HCT116 (cell line): Measurements from ENCODE around the gene BABAM2. TPM values are rescaled to one million over a fixed set of nuclear protein-coding genes. Genes with fewer than 3 reads are reported as not detected.

Experiments used
- ATAC-seq: fragments of 200-7000 bp; cut with Tn5 transposase; 2 replicates; pipeline ENCODE4 v1.9.1; 2020; ENCODE audit warnings: mild to moderate bottlenecking, moderate library complexity
- BruUV-seq: library from RNA; stranded (reverse); fragments of 400-500 nt; replicated peaks from 2 replicates; lab custom pipeline; 2021; lab: Mats Ljungman, UMichigan
- CTCF ChIA-PET: fragments of 300-600 bp; sonication (Branson Sonifier 250); formaldehyde crosslinking; loops from one replicate; lab custom pipeline; 2021; ENCODE audit warnings: antibody characterized with exemption; lab: Charles Lee
- POLR2A ChIA-PET: fragments of 300-600, 350-600 bp; sonication (Branson Sonifier 250); formaldehyde crosslinking; loops from one replicate; lab custom pipeline; 2021; ENCODE audit warnings: antibody characterized with exemption; lab: Charles Lee
- RAD21 ChIA-PET, 2 experiments: fragments of 300-600 bp; sonication (Branson Sonifier 250); formaldehyde crosslinking; loops; one replicate each; lab custom pipeline; 2023; ENCODE audit warnings: low total read pairs in 2 of 2; ENCODE audit not compliant: uncharacterized antibody in 2 of 2, unreplicated experiment in 2 of 2, low non-redundant PET in 1 of 2; lab: Charles Lee
- DNase-seq: peaks from one replicate; pipeline ENCODE4 v3.0.0-alpha.2; 2010; ENCODE audit warnings: low read depth, low spot score
- H2AFZ ChIP-seq: fragments of 200-600 bp; shearing (Covaris generic), sonication (generic); 2 replicates; pipeline ENCODE4 v1.6.1; 2017; ENCODE audit warnings: low read depth, mixed run types, mixed read lengths, antibody characterized with exemption, low read length; ENCODE audit not compliant: poor library complexity, severe bottlenecking
- H3K27ac ChIP-seq: 2 replicates; pipeline ENCODE4 v1.5.1; 2012; ENCODE audit warnings: low read depth, low read length
- H3K27me3 ChIP-seq: fragments of 200-600 bp; sonication (generic); 2 replicates; pipeline ENCODE4 v1.6.1; 2016; ENCODE audit warnings: mixed run types, low read length, mixed read lengths; ENCODE audit not compliant: insufficient read depth
- H3K36me3 ChIP-seq, 2 experiments: fragments of 200-500 bp in 1 of 2; fragments of 200-600 bp in 1 of 2; sonication (Bioruptor generic) in 1 of 2; sonication (generic) in 1 of 2; 2 replicates each; pipeline versions ENCODE4 v1.5.1 to v1.6.1; 2014 to 2016; ENCODE audit warnings: low read length in 2 of 2, inconsistent platforms in 1 of 2, mixed read lengths in 1 of 2, mixed run types in 1 of 2; ENCODE audit not compliant: insufficient read depth in 2 of 2, control insufficient read depth in 1 of 2
- H3K4me1 ChIP-seq, 2 experiments: fragments of 200-600 bp in 1 of 2; sonication (generic) in 1 of 2; 2 replicates each; pipeline versions ENCODE4 v1.5.1 to v1.6.1; 2012 to 2017; ENCODE audit warnings: low read length in 2 of 2, inconsistent platforms in 1 of 2, mild to moderate bottlenecking in 1 of 2, mixed read lengths in 1 of 2, mixed run types in 1 of 2, moderate library complexity in 1 of 2; ENCODE audit not compliant: insufficient read depth in 2 of 2, control insufficient read depth in 1 of 2
- H3K4me2 ChIP-seq: fragments of 200-600 bp; sonication (generic); 2 replicates; pipeline ENCODE4 v1.6.1; 2017; ENCODE audit warnings: mixed run types, low read length, mixed read lengths
- H3K4me3 ChIP-seq, 2 experiments: fragments of 200-600 bp in 1 of 2; sonication (generic) in 1 of 2; replicated peaks in 1 of 2; 2 replicates each; pipeline ENCODE4 v1.5.1; 2011 to 2016; ENCODE audit warnings: low read length in 2 of 2, control low read depth in 1 of 2, low read depth in 1 of 2, mild to moderate bottlenecking in 1 of 2, mixed read lengths in 1 of 2, mixed run types in 1 of 2
- H3K79me2 ChIP-seq: fragments of 200-600 bp; sonication (generic); 2 replicates; pipeline ENCODE4 v1.6.1; 2017; ENCODE audit warnings: mild to moderate bottlenecking, mixed run types, low read length, moderate library complexity, mixed read lengths; ENCODE audit not compliant: insufficient read depth
- H3K9ac ChIP-seq: fragments of 200-600 bp; sonication (generic); 2 replicates; pipeline ENCODE4 v1.6.1; 2016; ENCODE audit warnings: low read length, mixed read lengths
- H3K9me2 ChIP-seq: fragments of 200-600 bp; sonication (generic), shearing (Covaris generic); 2 replicates; pipeline ENCODE4 v1.6.1; 2017; ENCODE audit warnings: mixed run types, mild to moderate bottlenecking, moderate library complexity; ENCODE audit not compliant: insufficient read depth
- H3K9me3 ChIP-seq, 2 experiments: fragments of 200-500 bp in 1 of 2; fragments of 200-600 bp in 1 of 2; sonication (Bioruptor generic) in 1 of 2; sonication (generic) in 1 of 2; 2 replicates each; pipeline ENCODE4 v1.6.1; 2014 to 2017; ENCODE audit warnings: low read length in 2 of 2, mixed read lengths in 2 of 2, inconsistent platforms in 1 of 2, low read depth in 1 of 2, mild to moderate bottlenecking in 1 of 2, mixed run types in 1 of 2, moderate library complexity in 1 of 2; ENCODE audit not compliant: control insufficient read depth in 1 of 2, insufficient read depth in 1 of 2
- H4K20me1 ChIP-seq: fragments of 200-600 bp; sonication (generic), shearing (Covaris generic); 2 replicates; pipeline ENCODE4 v1.6.1; 2017; ENCODE audit warnings: mixed run types, mild to moderate bottlenecking, moderate library complexity; ENCODE audit not compliant: insufficient read depth
- CBX3 ChIP-seq: IDR thresholded peaks from 2 replicates; pipeline ENCODE4 v1.6.1; 2012; ENCODE audit warnings: low read depth
- CEBPB ChIP-seq: IDR thresholded peaks from 2 replicates; pipeline ENCODE4 v1.6.1; 2012; ENCODE audit warnings: low read depth
- ELF1 ChIP-seq: IDR thresholded peaks from 2 replicates; pipeline ENCODE4 v1.6.1; 2012; ENCODE audit warnings: low read depth, borderline replicate concordance
- FOSL1 ChIP-seq: IDR thresholded peaks from 2 replicates; pipeline ENCODE4 v1.6.1; 2012; ENCODE audit warnings: low read depth
- JUND ChIP-seq: IDR thresholded peaks from 2 replicates; pipeline ENCODE4 v1.6.1; 2012
- MAX ChIP-seq: IDR thresholded peaks from 2 replicates; pipeline ENCODE4 v1.6.1; 2012
- REST ChIP-seq: IDR thresholded peaks from 2 replicates; pipeline ENCODE4 v1.6.1; 2012; ENCODE audit warnings: low read depth
- SRF ChIP-seq: IDR thresholded peaks from 2 replicates; pipeline ENCODE4 v1.6.1; 2012; ENCODE audit warnings: low read depth
- intact Hi-C: fragments of 100-400 bp; cut with micrococcal nuclease; formaldehyde crosslinking; loops from 2 replicates; pipeline ENCODE4 v1.10.0; 2022
- total RNA-seq: library from RNA; stranded (reverse); gene quantifications from one replicate; pipeline ENCODE4 v1.2.1, GENCODE V29; 2021; ENCODE audit not compliant: unreplicated experiment

The BABAM2 gene
- total RNA-seq, 1 experiment from 2014 or later, result 23.8 TPM

GRCh38 chr2:27903649-27904404 is 13.3 kb downstream of the BABAM2 start:
- H3K79me2 ChIP-seq, result peaks cover 3% of the 10 kb centered on the region; the same call in 1 of the 2 replicates
- ATAC-seq, result peak; percentile 75
- H3K9ac ChIP-seq, result no peak overlapping the region
- no peak for TF ChIP-seq CEBPB
- TF ChIP-seq ELF1, result no peak
- no peak for TF ChIP-seq SRF
- peak; percentile 23; the same call in 1 of the 2 replicates for TF ChIP-seq REST
- peak; percentile 56 for TF ChIP-seq JUND
- TF ChIP-seq FOSL1, result peak; percentile 59
- peak; percentile 44; the same call in 1 of the 2 replicates for TF ChIP-seq CBX3
- peak; percentile 80 for TF ChIP-seq MAX
- RAD21 ChIA-PET, result no interaction called here
- no peak overlapping the region for H3K4me3 ChIP-seq
- no peaks in the 10 kb centered on the region for H3K9me2 ChIP-seq
- peak overlapping the region; percentile 24; the same call in 1 of the 2 replicates for H3K4me2 ChIP-seq
- H3K27me3 ChIP-seq, result no peaks in the 10 kb centered on the region
- CTCF ChIA-PET, result no interaction called here
- no peaks in the 10 kb centered on the region for H3K36me3 ChIP-seq
- H3K27ac ChIP-seq, result no peak overlapping the region
- H4K20me1 ChIP-seq, result no peaks in the 10 kb centered on the region
- DNase-seq, result peak; percentile 51
- POLR2A ChIA-PET, result no interaction called here
- H3K9me3 ChIP-seq, result no peaks in the 10 kb centered on the region
- peaks cover 4 to 11% of the 10 kb centered on the region in 2 experiments; a peak in 2 of 4 replicates for H3K4me1 ChIP-seq
- BruUV-seq, result no TSS peak
- no peak overlapping the region for H2AFZ ChIP-seq
- intact Hi-C loops, result no loop called here
